MM.1S (cell line): Measurements from ENCODE around the gene GRIK4.

Experiments
- EZH2 ChIP-seq: fragments of 300-600 bp; sonication (generic); optimal IDR thresholded peaks from 2 replicates; pipeline ENCODE3; 2017; ENCODE audit warnings: low read depth, mild to moderate bottlenecking, antibody characterized with exemption, low read length, mixed read lengths
- EZH2phosphoT487 ChIP-seq: fragments of 300-600 bp; sonication (generic); IDR thresholded peaks from 2 replicates; pipeline ENCODE4 v1.6.1; 2018; ENCODE audit warnings: antibody characterized with exemption, low read length
- TF ChIP-seq, protein P1 (sequence below): fragments of 300-600 bp; sonication (generic); IDR thresholded peaks from 2 replicates; pipeline ENCODE4 v1.5.1; 2016; ENCODE audit warnings: antibody characterized with exemption, low read length, mixed read lengths

DNA sequence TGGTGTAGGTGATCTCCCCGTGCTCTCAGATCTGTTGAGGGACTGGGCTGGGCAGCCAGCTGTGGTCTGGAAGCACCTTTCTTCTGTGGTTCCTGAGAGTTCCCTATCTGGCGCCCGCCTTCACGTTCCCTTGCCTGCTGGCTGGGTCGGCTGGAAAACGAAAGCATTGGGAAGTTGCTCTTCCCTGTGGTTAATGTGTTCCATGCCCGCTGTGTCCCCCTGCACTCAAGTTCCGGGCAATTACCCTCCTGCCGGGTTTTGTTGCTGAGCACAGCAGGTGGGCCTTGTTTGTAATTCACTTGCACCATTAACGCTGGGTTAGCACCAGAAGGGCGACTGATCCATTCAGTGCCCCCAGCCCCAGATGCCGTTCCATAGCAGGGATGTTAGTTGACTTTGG, 134.1 kb downstream of the GRIK4 start:
- TF ChIP-seq, protein P1, sequence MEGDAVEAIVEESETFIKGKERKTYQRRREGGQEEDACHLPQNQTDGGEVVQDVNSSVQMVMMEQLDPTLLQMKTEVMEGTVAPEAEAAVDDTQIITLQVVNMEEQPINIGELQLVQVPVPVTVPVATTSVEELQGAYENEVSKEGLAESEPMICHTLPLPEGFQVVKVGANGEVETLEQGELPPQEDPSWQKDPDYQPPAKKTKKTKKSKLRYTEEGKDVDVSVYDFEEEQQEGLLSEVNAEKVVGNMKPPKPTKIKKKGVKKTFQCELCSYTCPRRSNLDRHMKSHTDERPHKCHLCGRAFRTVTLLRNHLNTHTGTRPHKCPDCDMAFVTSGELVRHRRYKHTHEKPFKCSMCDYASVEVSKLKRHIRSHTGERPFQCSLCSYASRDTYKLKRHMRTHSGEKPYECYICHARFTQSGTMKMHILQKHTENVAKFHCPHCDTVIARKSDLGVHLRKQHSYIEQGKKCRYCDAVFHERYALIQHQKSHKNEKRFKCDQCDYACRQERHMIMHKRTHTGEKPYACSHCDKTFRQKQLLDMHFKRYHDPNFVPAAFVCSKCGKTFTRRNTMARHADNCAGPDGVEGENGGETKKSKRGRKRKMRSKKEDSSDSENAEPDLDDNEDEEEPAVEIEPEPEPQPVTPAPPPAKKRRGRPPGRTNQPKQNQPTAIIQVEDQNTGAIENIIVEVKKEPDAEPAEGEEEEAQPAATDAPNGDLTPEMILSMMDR: no peak
- no peak for TF ChIP-seq EZH2
- no peak for TF ChIP-seq EZH2phosphoT487
